HepG2 (cell line): ENCODE results near the gene PRCD. TPM values are rescaled to one million over a fixed set of nuclear protein-coding genes. Genes with fewer than 3 reads are reported as not detected.

Experiments
- ELF4 ChIP-seq: sonication (generic); formaldehyde crosslinking; IDR thresholded peaks from 2 replicates; pipeline ENCODE4 v1.5.0; 2020; ENCODE audit warnings: missing genetic modification reagents, mild to moderate bottlenecking, moderate library complexity, borderline replicate concordance
- HNRNPK ChIP-seq: fragments of 200-400 bp; formaldehyde crosslinking; IDR thresholded peaks from 2 replicates; pipeline ENCODE4 v1.6.1; 2018; ENCODE audit warnings: low read length, low read depth, moderate library complexity, mild to moderate bottlenecking; ENCODE audit not compliant: poor library complexity, severe bottlenecking
- KLF6 ChIP-seq: IDR thresholded peaks from 2 replicates; pipeline ENCODE4 v1.8.0; 2016; ENCODE audit warnings: missing biosample characterization, missing genetic modification reagents
- KLF9 ChIP-seq: IDR thresholded peaks from 2 replicates; pipeline ENCODE4 v1.6.1; 2016; ENCODE audit warnings: low read depth
- NR2C2 ChIP-seq: sonication (generic); formaldehyde crosslinking; IDR thresholded peaks from 2 replicates; pipeline ENCODE4 v1.4.0; 2020; ENCODE audit warnings: missing genetic modification reagents, mild to moderate bottlenecking, moderate library complexity, borderline replicate concordance
- PAWR ChIP-seq: sonication (generic); formaldehyde crosslinking; IDR thresholded peaks from 2 replicates; pipeline ENCODE4 v1.4.0; 2020; ENCODE audit warnings: missing genetic modification reagents, mild to moderate bottlenecking, borderline replicate concordance
- PTBP1 ChIP-seq: fragments of 200-400 bp; formaldehyde crosslinking; IDR thresholded peaks from 2 replicates; pipeline ENCODE4 v1.6.1; 2018; ENCODE audit warnings: low read length, low read depth; ENCODE audit not compliant: poor library complexity, severe bottlenecking
- ZMAT3 ChIP-seq: sonication (generic); formaldehyde crosslinking; conservative IDR thresholded peaks from 2 replicates; pipeline ENCODE4 v1.7.0; 2021; ENCODE audit warnings: missing genetic modification reagents
- ZNF225 ChIP-seq: sonication (generic); formaldehyde crosslinking; IDR thresholded peaks from 2 replicates; pipeline ENCODE4 v1.4.0; 2020; ENCODE audit warnings: mild to moderate bottlenecking, missing genetic modification reagents
- ZNF562 ChIP-seq: sonication (generic); formaldehyde crosslinking; IDR thresholded peaks from 2 replicates; pipeline ENCODE4 v1.8.0; 2022; ENCODE audit warnings: missing genetic modification reagents, borderline replicate concordance
- ZNF674 ChIP-seq: sonication (generic); formaldehyde crosslinking; IDR thresholded peaks from 2 replicates; pipeline ENCODE4 v1.5.0; 2020; ENCODE audit warnings: low read depth, mild to moderate bottlenecking, missing genetic modification reagents
- ZNF724P ChIP-seq: sonication (generic); formaldehyde crosslinking; IDR thresholded peaks from 2 replicates; pipeline ENCODE4 v1.8.0; 2022; ENCODE audit warnings: missing genetic modification reagents, borderline replicate concordance
- ZNF781 ChIP-seq: sonication (generic); formaldehyde crosslinking; IDR thresholded peaks from 2 replicates; pipeline ENCODE4 v1.5.1; 2020; ENCODE audit warnings: borderline replicate concordance, mild to moderate bottlenecking, missing genetic modification reagents; ENCODE audit errors: not compliant biosample characterization
- ZSCAN12 ChIP-seq: sonication (generic); formaldehyde crosslinking; IDR thresholded peaks from 2 replicates; pipeline ENCODE4 v1.9.0; 2021; ENCODE audit warnings: mild to moderate bottlenecking, missing genetic modification reagents
- polyA plus RNA-seq, 8 experiments: library from polyadenylated mRNA; depleted of rRNA in 3 of 8; stranded (reverse) in 7 of 8; unstranded in 1 of 8; fragments of >200 nt; fragmentation: Illumina TruSeq in 4 of 8; extraction: Trizol in 4 of 8; gene quantifications; 2 replicates each; pipeline versions ENCODE4 v1.2.1 to v1.2.3, GENCODE V29; 2011 to 2016; ENCODE audit warnings: low read depth in 4 of 8, missing spikeins in 1 of 8, mixed read lengths in 1 of 8; ENCODE audit not compliant: insufficient read depth in 1 of 8
- total RNA-seq, 5 experiments: library from RNA; depleted of rRNA; stranded (reverse); fragments of >200 nt; fragmentation: Illumina TruSeq; extraction: Trizol; gene quantifications; 2 replicates each; pipeline ENCODE4 v1.2.3, GENCODE V29; 2016; ENCODE audit warnings: low read depth in 1 of 5
- TF ChIP-seq, protein P1 (sequence below): sonication (generic); formaldehyde crosslinking; IDR thresholded peaks from 2 replicates; pipeline ENCODE4 v1.4.0; 2020; ENCODE audit warnings: mild to moderate bottlenecking, missing genetic modification reagents, borderline replicate concordance
- TF ChIP-seq, protein P2 (sequence below): sonication (generic); formaldehyde crosslinking; IDR thresholded peaks from 2 replicates; pipeline ENCODE4 v1.5.1; 2020; ENCODE audit warnings: mild to moderate bottlenecking, missing genetic modification reagents, borderline replicate concordance
- TF ChIP-seq, protein P3 (sequence below): sonication (generic); formaldehyde crosslinking; IDR thresholded peaks from 2 replicates; pipeline ENCODE4 v1.4.0; 2020; ENCODE audit warnings: mild to moderate bottlenecking, missing genetic modification reagents

PRCD gene
- total and polyA plus RNA-seq, 2 of the 13 experiments (the other 11 are each of a cell fraction or from before 2014, with no cell fraction given), result 0.51 TPM; not detected in 1

DNA sequence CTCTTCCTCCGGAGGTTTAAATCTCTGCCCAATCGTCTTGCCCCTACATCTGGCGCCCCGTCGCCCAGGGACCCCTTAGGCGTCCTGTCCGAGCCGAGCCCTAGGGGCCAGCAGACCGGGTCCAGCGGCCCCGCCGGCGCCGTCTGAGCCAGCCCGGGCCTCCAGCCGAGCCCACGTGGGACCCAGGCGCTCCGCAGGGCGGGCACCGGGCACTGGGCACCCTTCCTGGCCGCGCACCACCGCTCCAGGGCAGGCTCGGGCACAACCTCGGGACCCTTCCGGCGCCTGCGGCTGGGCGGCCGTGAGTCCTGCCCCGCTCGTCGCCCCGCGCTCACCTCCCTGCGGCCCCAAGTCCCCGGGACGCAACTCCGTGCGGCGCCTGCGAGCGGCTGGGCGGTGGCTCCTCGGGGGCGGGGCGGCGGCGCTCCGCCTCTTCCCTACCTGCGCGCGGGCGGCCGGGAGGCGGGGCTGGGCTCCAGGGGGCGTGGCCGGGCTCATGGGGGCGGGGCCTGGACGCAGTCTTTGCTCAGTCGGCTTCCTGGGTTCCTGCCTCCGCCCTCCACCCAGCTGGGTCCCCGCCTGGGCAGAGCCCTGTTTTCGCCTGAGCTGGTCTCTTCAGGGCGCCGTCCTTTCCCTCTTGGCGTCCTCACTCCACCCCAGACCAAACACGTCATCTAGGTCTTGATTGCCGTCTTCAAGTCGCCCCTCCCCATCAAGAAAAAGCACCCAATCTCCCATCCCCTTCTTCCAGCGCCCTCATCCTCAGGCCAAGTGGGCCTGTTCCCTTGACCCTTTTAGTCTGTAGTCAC is 38.6 kb upstream of the PRCD start, which contains the start of gene RHBDF2 (continued):
- TF ChIP-seq, protein P1, sequence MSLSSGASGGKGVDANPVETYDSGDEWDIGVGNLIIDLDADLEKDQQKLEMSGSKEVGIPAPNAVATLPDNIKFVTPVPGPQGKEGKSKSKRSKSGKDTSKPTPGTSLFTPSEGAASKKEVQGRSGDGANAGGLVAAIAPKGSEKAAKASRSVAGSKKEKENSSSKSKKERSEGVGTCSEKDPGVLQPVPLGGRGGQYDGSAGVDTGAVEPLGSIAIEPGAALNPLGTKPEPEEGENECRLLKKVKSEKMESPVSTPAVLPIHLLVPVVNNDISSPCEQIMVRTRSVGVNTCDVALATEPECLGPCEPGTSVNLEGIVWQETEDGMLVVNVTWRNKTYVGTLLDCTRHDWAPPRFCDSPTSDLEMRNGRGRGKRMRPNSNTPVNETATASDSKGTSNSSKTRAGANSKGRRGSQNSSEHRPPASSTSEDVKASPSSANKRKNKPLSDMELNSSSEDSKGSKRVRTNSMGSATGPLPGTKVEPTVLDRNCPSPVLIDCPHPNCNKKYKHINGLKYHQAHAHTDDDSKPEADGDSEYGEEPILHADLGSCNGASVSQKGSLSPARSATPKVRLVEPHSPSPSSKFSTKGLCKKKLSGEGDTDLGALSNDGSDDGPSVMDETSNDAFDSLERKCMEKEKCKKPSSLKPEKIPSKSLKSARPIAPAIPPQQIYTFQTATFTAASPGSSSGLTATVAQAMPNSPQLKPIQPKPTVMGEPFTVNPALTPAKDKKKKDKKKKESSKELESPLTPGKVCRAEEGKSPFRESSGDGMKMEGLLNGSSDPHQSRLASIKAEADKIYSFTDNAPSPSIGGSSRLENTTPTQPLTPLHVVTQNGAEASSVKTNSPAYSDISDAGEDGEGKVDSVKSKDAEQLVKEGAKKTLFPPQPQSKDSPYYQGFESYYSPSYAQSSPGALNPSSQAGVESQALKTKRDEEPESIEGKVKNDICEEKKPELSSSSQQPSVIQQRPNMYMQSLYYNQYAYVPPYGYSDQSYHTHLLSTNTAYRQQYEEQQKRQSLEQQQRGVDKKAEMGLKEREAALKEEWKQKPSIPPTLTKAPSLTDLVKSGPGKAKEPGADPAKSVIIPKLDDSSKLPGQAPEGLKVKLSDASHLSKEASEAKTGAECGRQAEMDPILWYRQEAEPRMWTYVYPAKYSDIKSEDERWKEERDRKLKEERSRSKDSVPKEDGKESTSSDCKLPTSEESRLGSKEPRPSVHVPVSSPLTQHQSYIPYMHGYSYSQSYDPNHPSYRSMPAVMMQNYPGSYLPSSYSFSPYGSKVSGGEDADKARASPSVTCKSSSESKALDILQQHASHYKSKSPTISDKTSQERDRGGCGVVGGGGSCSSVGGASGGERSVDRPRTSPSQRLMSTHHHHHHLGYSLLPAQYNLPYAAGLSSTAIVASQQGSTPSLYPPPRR, result no peak
- TF ChIP-seq PAWR (CRISPR knock-in tag) (no peak), ZNF674 (CRISPR knock-in tag) (peak; percentile 99; the same call in 1 of the 2 replicates), ZNF562 (CRISPR knock-in tag) (no peak), NR2C2 (peak; percentile 31; the same call in 1 of the 2 replicates), HNRNPK (peak; percentile 48), ZNF724P (no peak), PTBP1 (no peak), ZNF225 (CRISPR knock-in tag) (peak; percentile 64), ZNF781 (peak; percentile 9), KLF9 (CRISPR knock-in tag) (no peak), ZMAT3 (CRISPR knock-in tag) (peak; percentile 74; the same call in 1 of the 2 replicates), ELF4 (no peak), ZSCAN12 (no peak), KLF6 (peak; percentile 65; the same call in 1 of the 2 replicates)
- TF ChIP-seq, protein P2, sequence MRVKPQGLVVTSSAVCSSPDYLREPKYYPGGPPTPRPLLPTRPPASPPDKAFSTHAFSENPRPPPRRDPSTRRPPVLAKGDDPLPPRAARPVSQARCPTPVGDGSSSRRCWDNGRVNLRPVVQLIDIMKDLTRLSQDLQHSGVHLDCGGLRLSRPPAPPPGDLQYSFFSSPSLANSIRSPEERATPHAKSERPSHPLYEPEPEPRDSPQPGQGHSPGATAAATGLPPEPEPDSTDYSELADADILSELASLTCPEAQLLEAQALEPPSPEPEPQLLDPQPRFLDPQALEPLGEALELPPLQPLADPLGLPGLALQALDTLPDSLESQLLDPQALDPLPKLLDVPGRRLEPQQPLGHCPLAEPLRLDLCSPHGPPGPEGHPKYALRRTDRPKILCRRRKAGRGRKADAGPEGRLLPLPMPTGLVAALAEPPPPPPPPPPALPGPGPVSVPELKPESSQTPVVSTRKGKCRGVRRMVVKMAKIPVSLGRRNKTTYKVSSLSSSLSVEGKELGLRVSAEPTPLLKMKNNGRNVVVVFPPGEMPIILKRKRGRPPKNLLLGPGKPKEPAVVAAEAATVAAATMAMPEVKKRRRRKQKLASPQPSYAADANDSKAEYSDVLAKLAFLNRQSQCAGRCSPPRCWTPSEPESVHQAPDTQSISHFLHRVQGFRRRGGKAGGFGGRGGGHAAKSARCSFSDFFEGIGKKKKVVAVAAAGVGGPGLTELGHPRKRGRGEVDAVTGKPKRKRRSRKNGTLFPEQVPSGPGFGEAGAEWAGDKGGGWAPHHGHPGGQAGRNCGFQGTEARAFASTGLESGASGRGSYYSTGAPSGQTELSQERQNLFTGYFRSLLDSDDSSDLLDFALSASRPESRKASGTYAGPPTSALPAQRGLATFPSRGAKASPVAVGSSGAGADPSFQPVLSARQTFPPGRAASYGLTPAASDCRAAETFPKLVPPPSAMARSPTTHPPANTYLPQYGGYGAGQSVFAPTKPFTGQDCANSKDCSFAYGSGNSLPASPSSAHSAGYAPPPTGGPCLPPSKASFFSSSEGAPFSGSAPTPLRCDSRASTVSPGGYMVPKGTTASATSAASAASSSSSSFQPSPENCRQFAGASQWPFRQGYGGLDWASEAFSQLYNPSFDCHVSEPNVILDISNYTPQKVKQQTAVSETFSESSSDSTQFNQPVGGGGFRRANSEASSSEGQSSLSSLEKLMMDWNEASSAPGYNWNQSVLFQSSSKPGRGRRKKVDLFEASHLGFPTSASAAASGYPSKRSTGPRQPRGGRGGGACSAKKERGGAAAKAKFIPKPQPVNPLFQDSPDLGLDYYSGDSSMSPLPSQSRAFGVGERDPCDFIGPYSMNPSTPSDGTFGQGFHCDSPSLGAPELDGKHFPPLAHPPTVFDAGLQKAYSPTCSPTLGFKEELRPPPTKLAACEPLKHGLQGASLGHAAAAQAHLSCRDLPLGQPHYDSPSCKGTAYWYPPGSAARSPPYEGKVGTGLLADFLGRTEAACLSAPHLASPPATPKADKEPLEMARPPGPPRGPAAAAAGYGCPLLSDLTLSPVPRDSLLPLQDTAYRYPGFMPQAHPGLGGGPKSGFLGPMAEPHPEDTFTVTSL (CRISPR knock-in tag), result no peak
- TF ChIP-seq, protein P3, sequence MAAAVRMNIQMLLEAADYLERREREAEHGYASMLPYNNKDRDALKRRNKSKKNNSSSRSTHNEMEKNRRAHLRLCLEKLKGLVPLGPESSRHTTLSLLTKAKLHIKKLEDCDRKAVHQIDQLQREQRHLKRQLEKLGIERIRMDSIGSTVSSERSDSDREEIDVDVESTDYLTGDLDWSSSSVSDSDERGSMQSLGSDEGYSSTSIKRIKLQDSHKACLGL, result peak; percentile 51; the same call in 1 of the 2 replicates
